WTC11 (cell line): ENCODE results near the gene CDK12. TPM values are rescaled to one million over a fixed set of nuclear protein-coding genes. Genes with fewer than 3 reads are reported as not detected.
A peak's percentile ranks its signal among the peaks of the same experiment; 100 is the strongest.

Experiments
- ATAC-seq: fragments of 200-7000 bp; cut with Tn5 transposase; 2 replicates; pipeline ENCODE4 v1.10.0; 2021; ENCODE audit warnings: mild to moderate bottlenecking, moderate library complexity
- CTCF ChIA-PET: fragments of 300-600 bp; sonication (Branson Sonifier 250); formaldehyde crosslinking; loops from one replicate; lab custom pipeline; 2021; ENCODE audit warnings: antibody characterized with exemption; lab: Charles Lee
- POLR2A ChIA-PET: fragments of 350-600 bp; sonication (Branson Sonifier 250); formaldehyde crosslinking; loops from one replicate; lab custom pipeline; 2021; ENCODE audit warnings: antibody characterized with exemption; lab: Charles Lee
- DNase-seq: peaks from one replicate; pipeline ENCODE4 v3.0.0; 2021; ENCODE audit warnings: low spot score
- H3K27ac Mint-ChIP-seq: 2 replicates; pipeline ENCODE4 v1.8.0; 2021; ENCODE audit warnings: mixed read lengths
- H3K27me3 Mint-ChIP-seq: 2 replicates; pipeline ENCODE4 v1.8.0; 2021; ENCODE audit warnings: low read depth, mild to moderate bottlenecking, moderate library complexity, mixed read lengths
- H3K36me3 Mint-ChIP-seq: 2 replicates; pipeline ENCODE4 v1.8.0; 2021; ENCODE audit warnings: mixed read lengths
- H3K4me1 Mint-ChIP-seq: 2 replicates; pipeline ENCODE4 v1.8.0; 2022; ENCODE audit warnings: mixed read lengths
- H3K4me3 Mint-ChIP-seq: 2 replicates; pipeline ENCODE4 v1.8.0; 2021; ENCODE audit warnings: mild to moderate bottlenecking, moderate library complexity, mixed read lengths
- H3K9me3 Mint-ChIP-seq: 2 replicates; pipeline ENCODE4 v1.8.0; 2021; ENCODE audit warnings: mixed read lengths
- ATF1 ChIP-seq: sonication (generic); formaldehyde crosslinking; IDR thresholded peaks from 2 replicates; pipeline ENCODE4 v1.8.1; 2023; ENCODE audit warnings: mild to moderate bottlenecking, moderate library complexity, missing genetic modification reagents
- ATF3 ChIP-seq: sonication (generic); formaldehyde crosslinking; conservative IDR thresholded peaks from 2 replicates; pipeline ENCODE4 v1.8.1; 2022; ENCODE audit warnings: mild to moderate bottlenecking, missing genetic modification reagents
- CBFB ChIP-seq: sonication (generic); formaldehyde crosslinking; IDR thresholded peaks from 2 replicates; pipeline ENCODE4 v1.8.1; 2022; ENCODE audit warnings: mild to moderate bottlenecking, low read depth, missing genetic modification reagents
- CREM ChIP-seq: sonication (generic); formaldehyde crosslinking; IDR thresholded peaks from 2 replicates; pipeline ENCODE4 v1.8.1; 2022; ENCODE audit warnings: mild to moderate bottlenecking, missing genetic modification reagents, moderate library complexity
- FOXK1 ChIP-seq: sonication (generic); formaldehyde crosslinking; IDR thresholded peaks from 2 replicates; pipeline ENCODE4 v1.8.0; 2022; ENCODE audit warnings: mild to moderate bottlenecking, moderate library complexity, missing genetic modification reagents
- GRHL2 ChIP-seq: fragments of 250-450 bp; sonication (Bioruptor Pico); IDR thresholded peaks from 2 replicates; pipeline ENCODE4 v1.8.0; 2022; ENCODE audit warnings: mild to moderate bottlenecking, moderate library complexity; ENCODE audit not compliant: insufficient replicate concordance, severe bottlenecking
- HMGA2 ChIP-seq: fragments of 250-450 bp; sonication (Bioruptor Pico); IDR thresholded peaks from 2 replicates; pipeline ENCODE4 v1.4.0; 2021; ENCODE audit warnings: mild to moderate bottlenecking, moderate library complexity
- IRF1 ChIP-seq: sonication (generic); formaldehyde crosslinking; IDR thresholded peaks from 2 replicates; pipeline ENCODE4 v1.8.0; 2023; ENCODE audit warnings: missing genetic modification reagents
- JAZF1 ChIP-seq: fragments of 250-450 bp; sonication (Bioruptor Pico); IDR thresholded peaks from 2 replicates; pipeline ENCODE4 v1.9.0; 2021; ENCODE audit warnings: moderate library complexity, mild to moderate bottlenecking, inconsistent platforms
- JUN ChIP-seq: sonication (generic); formaldehyde crosslinking; IDR thresholded peaks from 2 replicates; pipeline ENCODE4 v1.8.0; 2023; ENCODE audit warnings: mild to moderate bottlenecking, missing genetic modification reagents
- MAX ChIP-seq: sonication (generic); formaldehyde crosslinking; IDR thresholded peaks from 2 replicates; pipeline ENCODE4 v1.8.0; 2022; ENCODE audit warnings: mild to moderate bottlenecking, missing genetic modification reagents
- PRDM15 ChIP-seq: sonication (generic); formaldehyde crosslinking; IDR thresholded peaks from 2 replicates; pipeline ENCODE4 v1.8.0; 2022; ENCODE audit warnings: missing genetic modification reagents
- RELA ChIP-seq: sonication (generic); formaldehyde crosslinking; IDR thresholded peaks from 2 replicates; pipeline ENCODE4 v1.8.1; 2022; ENCODE audit warnings: missing genetic modification reagents, mild to moderate bottlenecking, borderline replicate concordance
- SP1 ChIP-seq: sonication (generic); formaldehyde crosslinking; conservative IDR thresholded peaks from 2 replicates; pipeline ENCODE4 v1.8.1; 2022; ENCODE audit warnings: missing genetic modification reagents
- TEAD1 ChIP-seq: sonication (generic); formaldehyde crosslinking; IDR thresholded peaks from 2 replicates; pipeline ENCODE4 v1.8.0; 2022; ENCODE audit warnings: mild to moderate bottlenecking, missing genetic modification reagents
- ZNF138 ChIP-seq: sonication (generic); formaldehyde crosslinking; conservative IDR thresholded peaks from 2 replicates; pipeline ENCODE4 v1.8.1; 2022; ENCODE audit warnings: mild to moderate bottlenecking, moderate library complexity, missing genetic modification reagents
- ZNF416 ChIP-seq: fragments of 250-450 bp; sonication (Bioruptor Pico); IDR thresholded peaks from 2 replicates; pipeline ENCODE4 v1.9.0; 2021; ENCODE audit warnings: mild to moderate bottlenecking, inconsistent platforms
- ZNF671 ChIP-seq: fragments of 250-450 bp; sonication (Bioruptor Pico); IDR thresholded peaks from 2 replicates; pipeline ENCODE4 v1.8.0; 2021; ENCODE audit warnings: mild to moderate bottlenecking
- total RNA-seq: library from RNA; stranded (reverse); gene quantifications from 3 replicates; pipeline ENCODE4 v1.2.3, GENCODE V29; 2021
- TF ChIP-seq, protein P1 (sequence below): fragments of 250-450 bp; sonication (Bioruptor Pico); IDR thresholded peaks from 2 replicates; pipeline ENCODE4 v1.9.0; 2021; ENCODE audit warnings: mild to moderate bottlenecking
- TF ChIP-seq, protein P2 (sequence below): sonication (generic); formaldehyde crosslinking; IDR thresholded peaks from 2 replicates; pipeline ENCODE4 v1.8.1; 2022; ENCODE audit warnings: mild to moderate bottlenecking, missing genetic modification reagents, moderate library complexity, borderline replicate concordance
- TF ChIP-seq, protein P3 (sequence below): sonication (generic); formaldehyde crosslinking; IDR thresholded peaks from 2 replicates; pipeline ENCODE4 v1.8.1; 2023; ENCODE audit warnings: mild to moderate bottlenecking, missing genetic modification reagents, moderate library complexity
- TF ChIP-seq, protein P4 (sequence below): sonication (generic); formaldehyde crosslinking; IDR thresholded peaks from 2 replicates; pipeline ENCODE4 v1.8.0; 2022; ENCODE audit warnings: mild to moderate bottlenecking, missing genetic modification reagents
- TF ChIP-seq, protein P5 (sequence below): sonication (generic); formaldehyde crosslinking; IDR thresholded peaks from 2 replicates; pipeline ENCODE4 v1.8.0; 2022; ENCODE audit warnings: mild to moderate bottlenecking, missing genetic modification reagents

Gene CDK12
- total RNA-seq, 1 experiment from 2014 or later = 58.4 TPM

- TF ChIP-seq ZNF416 (CRISPR knock-in tag) (no peak), JUN (CRISPR knock-in tag) (no peak), ZNF671 (CRISPR knock-in tag) (no peak), ATF1 (no peak), TEAD1 (CRISPR knock-in tag) (no peak), ATF3 (CRISPR knock-in tag) (no peak), HMGA2 (CRISPR knock-in tag) (no peak), IRF1 (no peak)
- TF ChIP-seq, protein P1, sequence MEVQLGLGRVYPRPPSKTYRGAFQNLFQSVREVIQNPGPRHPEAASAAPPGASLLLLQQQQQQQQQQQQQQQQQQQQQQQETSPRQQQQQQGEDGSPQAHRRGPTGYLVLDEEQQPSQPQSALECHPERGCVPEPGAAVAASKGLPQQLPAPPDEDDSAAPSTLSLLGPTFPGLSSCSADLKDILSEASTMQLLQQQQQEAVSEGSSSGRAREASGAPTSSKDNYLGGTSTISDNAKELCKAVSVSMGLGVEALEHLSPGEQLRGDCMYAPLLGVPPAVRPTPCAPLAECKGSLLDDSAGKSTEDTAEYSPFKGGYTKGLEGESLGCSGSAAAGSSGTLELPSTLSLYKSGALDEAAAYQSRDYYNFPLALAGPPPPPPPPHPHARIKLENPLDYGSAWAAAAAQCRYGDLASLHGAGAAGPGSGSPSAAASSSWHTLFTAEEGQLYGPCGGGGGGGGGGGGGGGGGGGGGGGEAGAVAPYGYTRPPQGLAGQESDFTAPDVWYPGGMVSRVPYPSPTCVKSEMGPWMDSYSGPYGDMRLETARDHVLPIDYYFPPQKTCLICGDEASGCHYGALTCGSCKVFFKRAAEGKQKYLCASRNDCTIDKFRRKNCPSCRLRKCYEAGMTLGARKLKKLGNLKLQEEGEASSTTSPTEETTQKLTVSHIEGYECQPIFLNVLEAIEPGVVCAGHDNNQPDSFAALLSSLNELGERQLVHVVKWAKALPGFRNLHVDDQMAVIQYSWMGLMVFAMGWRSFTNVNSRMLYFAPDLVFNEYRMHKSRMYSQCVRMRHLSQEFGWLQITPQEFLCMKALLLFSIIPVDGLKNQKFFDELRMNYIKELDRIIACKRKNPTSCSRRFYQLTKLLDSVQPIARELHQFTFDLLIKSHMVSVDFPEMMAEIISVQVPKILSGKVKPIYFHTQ = no peak
- TF ChIP-seq, protein P2, sequence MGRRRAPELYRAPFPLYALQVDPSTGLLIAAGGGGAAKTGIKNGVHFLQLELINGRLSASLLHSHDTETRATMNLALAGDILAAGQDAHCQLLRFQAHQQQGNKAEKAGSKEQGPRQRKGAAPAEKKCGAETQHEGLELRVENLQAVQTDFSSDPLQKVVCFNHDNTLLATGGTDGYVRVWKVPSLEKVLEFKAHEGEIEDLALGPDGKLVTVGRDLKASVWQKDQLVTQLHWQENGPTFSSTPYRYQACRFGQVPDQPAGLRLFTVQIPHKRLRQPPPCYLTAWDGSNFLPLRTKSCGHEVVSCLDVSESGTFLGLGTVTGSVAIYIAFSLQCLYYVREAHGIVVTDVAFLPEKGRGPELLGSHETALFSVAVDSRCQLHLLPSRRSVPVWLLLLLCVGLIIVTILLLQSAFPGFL = no peak
Observed at GRCh38 chr17:39572121-39572520, 110.8 kb downstream of the CDK12 start (continued).

DNA sequence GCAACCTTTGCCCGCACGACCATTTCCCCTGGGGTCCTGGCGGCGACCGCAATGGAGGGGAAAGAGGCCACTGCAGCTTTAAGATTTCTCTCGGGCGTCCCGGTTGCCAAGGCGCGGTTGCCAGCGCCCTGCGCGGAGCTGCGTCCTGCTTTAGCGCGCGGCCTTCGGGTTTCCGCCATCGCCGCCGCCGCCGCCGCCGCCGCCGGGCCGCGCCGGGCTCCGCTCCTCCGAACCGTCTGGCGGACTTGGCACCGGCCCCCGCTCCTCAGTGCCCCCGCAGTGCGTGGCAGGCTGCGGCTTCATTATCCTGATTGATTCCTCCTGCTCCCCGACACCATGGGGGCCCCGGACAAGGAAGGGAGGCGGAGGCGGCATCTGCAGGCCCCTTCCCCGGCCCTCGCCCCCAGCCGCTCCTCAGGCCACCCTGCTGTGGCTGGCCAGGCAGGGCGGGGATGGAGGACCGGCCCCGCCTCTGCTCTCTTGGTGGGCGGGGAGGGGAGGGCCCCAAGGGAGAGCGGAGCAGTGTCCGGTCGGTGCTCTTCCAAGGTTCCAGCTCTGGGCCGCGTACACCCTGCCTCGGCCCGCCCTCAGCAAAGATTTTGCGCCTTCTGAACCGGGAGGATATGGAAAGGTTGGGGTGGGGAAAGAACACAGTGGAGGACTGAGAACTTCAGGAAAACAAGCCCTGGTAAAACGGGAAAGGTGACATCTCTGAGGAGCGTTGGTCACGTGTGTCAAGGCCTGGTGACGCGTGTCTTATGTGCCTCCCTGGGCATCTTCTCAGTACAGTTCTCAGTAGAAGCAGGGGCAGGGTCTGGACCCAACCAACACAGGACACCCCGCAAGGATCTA lies 112.4 kb downstream of the CDK12 start:
- H3K4me1 Mint-ChIP-seq = peaks cover 12% of the 10 kb centered on the region
- peaks cover 30% of the 10 kb centered on the region for H3K27me3 Mint-ChIP-seq
- H3K36me3 Mint-ChIP-seq = peaks cover 9% of the 10 kb centered on the region
- ChIA-PET POLR2A (interaction anchor here (0.6 to 1.5 kb wide), 4 partner anchors 18 to 122 kb away, joined by 3 to 6 read pairs (median 4); partner anchors contain the start of gene MED1), CTCF (interaction anchor here (0.6 to 2.2 kb wide), 11 partner anchors 8 to 92 kb away, joined by 3 to 21 read pairs (median 3); partner anchors contain the start of gene TCAP)
- H3K27ac Mint-ChIP-seq = peak overlapping the region; percentile 73
- H3K9me3 Mint-ChIP-seq = peaks cover 10% of the 10 kb centered on the region
- DNase-seq = peak; percentile 70
- H3K4me3 Mint-ChIP-seq = peak overlapping the region; percentile 79
- ATAC-seq = peak; percentile 82
- no peak for TF ChIP-seq RELA (CRISPR knock-in tag)
- TF ChIP-seq FOXK1 (CRISPR knock-in tag) = peak; percentile 26; the same call in 1 of the 2 replicates
- TF ChIP-seq GRHL2 (CRISPR knock-in tag) = no peak
- TF ChIP-seq TEAD1 (CRISPR knock-in tag) = 0 out of 2 replicates have a peak, but pooled peaks have one; percentile 20
- 0 out of 2 replicates have a peak, but pooled peaks have one; percentile 49 for TF ChIP-seq CREM (CRISPR knock-in tag)
- no peak for TF ChIP-seq ZNF138 (CRISPR knock-in tag)
- no peak for TF ChIP-seq PRDM15 (CRISPR knock-in tag)
- TF ChIP-seq, protein P3, sequence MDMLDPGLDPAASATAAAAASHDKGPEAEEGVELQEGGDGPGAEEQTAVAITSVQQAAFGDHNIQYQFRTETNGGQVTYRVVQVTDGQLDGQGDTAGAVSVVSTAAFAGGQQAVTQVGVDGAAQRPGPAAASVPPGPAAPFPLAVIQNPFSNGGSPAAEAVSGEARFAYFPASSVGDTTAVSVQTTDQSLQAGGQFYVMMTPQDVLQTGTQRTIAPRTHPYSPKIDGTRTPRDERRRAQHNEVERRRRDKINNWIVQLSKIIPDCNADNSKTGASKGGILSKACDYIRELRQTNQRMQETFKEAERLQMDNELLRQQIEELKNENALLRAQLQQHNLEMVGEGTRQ (CRISPR knock-in tag) = peak; percentile 84
- no peak for TF ChIP-seq CBFB
- TF ChIP-seq JAZF1 (CRISPR knock-in tag) = no peak
- TF ChIP-seq SP1 (CRISPR knock-in tag) = peak; percentile 75
- TF ChIP-seq, protein P4, sequence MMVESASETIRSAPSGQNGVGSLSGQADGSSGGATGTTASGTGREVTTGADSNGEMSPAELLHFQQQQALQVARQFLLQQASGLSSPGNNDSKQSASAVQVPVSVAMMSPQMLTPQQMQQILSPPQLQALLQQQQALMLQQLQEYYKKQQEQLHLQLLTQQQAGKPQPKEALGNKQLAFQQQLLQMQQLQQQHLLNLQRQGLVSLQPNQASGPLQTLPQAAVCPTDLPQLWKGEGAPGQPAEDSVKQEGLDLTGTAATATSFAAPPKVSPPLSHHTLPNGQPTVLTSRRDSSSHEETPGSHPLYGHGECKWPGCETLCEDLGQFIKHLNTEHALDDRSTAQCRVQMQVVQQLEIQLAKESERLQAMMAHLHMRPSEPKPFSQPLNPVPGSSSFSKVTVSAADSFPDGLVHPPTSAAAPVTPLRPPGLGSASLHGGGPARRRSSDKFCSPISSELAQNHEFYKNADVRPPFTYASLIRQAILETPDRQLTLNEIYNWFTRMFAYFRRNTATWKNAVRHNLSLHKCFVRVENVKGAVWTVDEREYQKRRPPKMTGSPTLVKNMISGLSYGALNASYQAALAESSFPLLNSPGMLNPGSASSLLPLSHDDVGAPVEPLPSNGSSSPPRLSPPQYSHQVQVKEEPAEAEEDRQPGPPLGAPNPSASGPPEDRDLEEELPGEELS = 0 out of 2 replicates have a peak, but pooled peaks have one; percentile 46
- TF ChIP-seq, protein P5, sequence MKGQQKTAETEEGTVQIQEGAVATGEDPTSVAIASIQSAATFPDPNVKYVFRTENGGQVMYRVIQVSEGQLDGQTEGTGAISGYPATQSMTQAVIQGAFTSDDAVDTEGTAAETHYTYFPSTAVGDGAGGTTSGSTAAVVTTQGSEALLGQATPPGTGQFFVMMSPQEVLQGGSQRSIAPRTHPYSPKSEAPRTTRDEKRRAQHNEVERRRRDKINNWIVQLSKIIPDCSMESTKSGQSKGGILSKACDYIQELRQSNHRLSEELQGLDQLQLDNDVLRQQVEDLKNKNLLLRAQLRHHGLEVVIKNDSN (CRISPR knock-in tag) = peak; percentile 79
- TF ChIP-seq MAX (CRISPR knock-in tag) = no peak
